Transverse colon (tissue), 4 donors: ENCODE measurements around the gene SELENOV.

ENCODE experiments used
- CTCF ChIP-seq, 5 experiments: fragments of 200-600 bp in 3 of 5; fragments of 450-650 bp in 2 of 5; sonication (generic) in 3 of 5; IDR thresholded peaks; 1 replicate in 2 of 5; 2 replicates in 3 of 5; pipeline ENCODE4 v1.5.1; 2016 to 2017; ENCODE audit warnings: antibody characterized with exemption in 5 of 5, inconsistent platforms in 3 of 5, mild to moderate bottlenecking in 2 of 5, moderate library complexity in 1 of 5
- POLR2A ChIP-seq: fragments of 450-650 bp; IDR thresholded peaks from one replicate; pipeline ENCODE4 v1.6.1; 2016; ENCODE audit warnings: antibody characterized with exemption, mild to moderate bottlenecking, moderate library complexity
- POLR2AphosphoS5 ChIP-seq, 3 donors: sonication (generic); formaldehyde crosslinking; IDR thresholded peaks; one replicate each; pipeline ENCODE4 v1.6.1; 2016; ENCODE audit warnings: antibody characterized with exemption in 3 of 3

- no peak for TF ChIP-seq CTCF (IDR thresholded peaks at IDR 0.05)
- no peak for TF ChIP-seq POLR2A
- TF ChIP-seq POLR2AphosphoS5 (IDR thresholded peaks at IDR 0.05): no peak
Observed at GRCh38 chr19:39542206-39542605, 27.3 kb downstream of the SELENOV start.
